Liver (tissue), 3 donors: Measurements from ENCODE around the gene DLK2.

Experiments
- HNF4A ChIP-seq, 2 donors: conservative IDR thresholded peaks; 2 replicates each; pipeline ENCODE4 v1.6.1; 2016; ENCODE audit warnings: antibody characterized with exemption in 2 of 2, mild to moderate bottlenecking in 2 of 2
- JUND ChIP-seq, 2 donors: IDR thresholded peaks; 2 replicates each; pipeline ENCODE4 v1.6.1; 2016; ENCODE audit warnings: antibody characterized with exemption in 2 of 2
- RAD21 ChIP-seq, 2 donors: IDR thresholded peaks; 2 replicates each; pipeline ENCODE4 v1.6.1; 2016; ENCODE audit warnings: antibody characterized with exemption in 2 of 2, mild to moderate bottlenecking in 2 of 2
- YY1 ChIP-seq: IDR thresholded peaks from 2 replicates; pipeline ENCODE4 v1.6.1; 2016; ENCODE audit warnings: antibody characterized with exemption, mild to moderate bottlenecking
- TF ChIP-seq, protein P1 (sequence below): IDR thresholded peaks from 2 replicates; pipeline ENCODE4 v1.6.1; 2016; ENCODE audit warnings: antibody characterized with exemption
- TF ChIP-seq, protein P2 (sequence below): fragments of 150-350 bp; IDR thresholded peaks from 2 replicates; pipeline ENCODE4 v1.5.1; 2017; ENCODE audit warnings: improper control_type of control experiment, low read depth, low read length; ENCODE audit not compliant: missing input control
- TF ChIP-seq, protein P3 (sequence below): IDR thresholded peaks from 2 replicates; pipeline ENCODE4 v1.6.1; 2016; ENCODE audit warnings: antibody characterized with exemption
- TF ChIP-seq, protein P4 (sequence below): IDR thresholded peaks from 2 replicates; pipeline ENCODE4 v1.6.1; 2016; ENCODE audit warnings: antibody characterized with exemption, mild to moderate bottlenecking
- donor health status: healthy.
- donor health status: healthy.

DNA sequence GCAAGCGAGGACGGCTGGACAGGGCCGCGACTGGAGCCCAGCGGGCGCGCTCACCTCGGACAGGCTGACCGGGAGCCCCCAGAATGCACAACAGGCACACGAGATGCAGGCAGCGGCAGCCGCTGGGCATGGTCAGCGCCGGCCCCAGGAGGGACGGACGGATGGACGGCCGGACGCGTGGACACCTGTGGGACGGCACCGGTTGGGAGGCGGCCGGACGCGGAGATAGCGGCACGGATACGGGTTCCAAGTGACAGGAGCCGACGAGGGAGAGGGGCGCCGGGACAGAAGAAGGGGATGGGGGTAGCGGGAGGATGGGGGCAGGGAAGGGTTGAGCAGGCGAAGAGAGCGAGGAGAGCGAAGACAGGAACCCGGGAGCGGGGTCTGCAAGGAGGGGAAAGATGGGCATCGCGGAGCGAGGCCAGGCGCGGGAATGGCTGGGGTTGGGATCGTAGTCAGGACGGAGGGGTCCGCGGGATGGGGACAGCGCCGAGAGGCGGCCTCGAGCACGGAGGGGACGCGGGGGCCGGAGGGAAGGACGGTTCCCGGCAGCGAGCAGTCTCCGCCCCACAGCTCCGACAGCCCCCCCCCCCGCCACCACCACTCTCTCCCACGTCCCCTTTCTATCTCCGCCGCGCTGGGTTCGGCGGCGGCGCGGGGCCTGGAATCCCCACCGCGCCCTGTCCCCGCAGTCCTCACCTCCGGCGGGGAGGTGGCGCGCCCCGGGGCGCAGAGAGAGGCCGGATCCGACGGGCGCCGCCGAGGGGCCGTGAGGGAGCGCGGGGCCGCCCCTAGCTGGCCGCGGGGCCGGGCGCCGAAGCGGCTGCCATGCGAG lies 435 bp downstream of the DLK2 start:
- TF ChIP-seq RAD21 (IDR thresholded peaks at IDR 0.05) (no peak), YY1 (no peak), HNF4A (conservative IDR thresholded peaks at IDR 0.05) (no peak), JUND (IDR thresholded peaks at IDR 0.05) (no peak)
- TF ChIP-seq, protein P1, sequence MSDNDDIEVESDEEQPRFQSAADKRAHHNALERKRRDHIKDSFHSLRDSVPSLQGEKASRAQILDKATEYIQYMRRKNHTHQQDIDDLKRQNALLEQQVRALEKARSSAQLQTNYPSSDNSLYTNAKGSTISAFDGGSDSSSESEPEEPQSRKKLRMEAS, result no peak
- TF ChIP-seq, protein P2, sequence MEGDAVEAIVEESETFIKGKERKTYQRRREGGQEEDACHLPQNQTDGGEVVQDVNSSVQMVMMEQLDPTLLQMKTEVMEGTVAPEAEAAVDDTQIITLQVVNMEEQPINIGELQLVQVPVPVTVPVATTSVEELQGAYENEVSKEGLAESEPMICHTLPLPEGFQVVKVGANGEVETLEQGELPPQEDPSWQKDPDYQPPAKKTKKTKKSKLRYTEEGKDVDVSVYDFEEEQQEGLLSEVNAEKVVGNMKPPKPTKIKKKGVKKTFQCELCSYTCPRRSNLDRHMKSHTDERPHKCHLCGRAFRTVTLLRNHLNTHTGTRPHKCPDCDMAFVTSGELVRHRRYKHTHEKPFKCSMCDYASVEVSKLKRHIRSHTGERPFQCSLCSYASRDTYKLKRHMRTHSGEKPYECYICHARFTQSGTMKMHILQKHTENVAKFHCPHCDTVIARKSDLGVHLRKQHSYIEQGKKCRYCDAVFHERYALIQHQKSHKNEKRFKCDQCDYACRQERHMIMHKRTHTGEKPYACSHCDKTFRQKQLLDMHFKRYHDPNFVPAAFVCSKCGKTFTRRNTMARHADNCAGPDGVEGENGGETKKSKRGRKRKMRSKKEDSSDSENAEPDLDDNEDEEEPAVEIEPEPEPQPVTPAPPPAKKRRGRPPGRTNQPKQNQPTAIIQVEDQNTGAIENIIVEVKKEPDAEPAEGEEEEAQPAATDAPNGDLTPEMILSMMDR, result no peak
- TF ChIP-seq, protein P3, sequence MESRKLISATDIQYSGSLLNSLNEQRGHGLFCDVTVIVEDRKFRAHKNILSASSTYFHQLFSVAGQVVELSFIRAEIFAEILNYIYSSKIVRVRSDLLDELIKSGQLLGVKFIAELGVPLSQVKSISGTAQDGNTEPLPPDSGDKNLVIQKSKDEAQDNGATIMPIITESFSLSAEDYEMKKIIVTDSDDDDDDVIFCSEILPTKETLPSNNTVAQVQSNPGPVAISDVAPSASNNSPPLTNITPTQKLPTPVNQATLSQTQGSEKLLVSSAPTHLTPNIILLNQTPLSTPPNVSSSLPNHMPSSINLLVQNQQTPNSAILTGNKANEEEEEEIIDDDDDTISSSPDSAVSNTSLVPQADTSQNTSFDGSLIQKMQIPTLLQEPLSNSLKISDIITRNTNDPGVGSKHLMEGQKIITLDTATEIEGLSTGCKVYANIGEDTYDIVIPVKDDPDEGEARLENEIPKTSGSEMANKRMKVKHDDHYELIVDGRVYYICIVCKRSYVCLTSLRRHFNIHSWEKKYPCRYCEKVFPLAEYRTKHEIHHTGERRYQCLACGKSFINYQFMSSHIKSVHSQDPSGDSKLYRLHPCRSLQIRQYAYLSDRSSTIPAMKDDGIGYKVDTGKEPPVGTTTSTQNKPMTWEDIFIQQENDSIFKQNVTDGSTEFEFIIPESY, result no peak
- TF ChIP-seq, protein P4, sequence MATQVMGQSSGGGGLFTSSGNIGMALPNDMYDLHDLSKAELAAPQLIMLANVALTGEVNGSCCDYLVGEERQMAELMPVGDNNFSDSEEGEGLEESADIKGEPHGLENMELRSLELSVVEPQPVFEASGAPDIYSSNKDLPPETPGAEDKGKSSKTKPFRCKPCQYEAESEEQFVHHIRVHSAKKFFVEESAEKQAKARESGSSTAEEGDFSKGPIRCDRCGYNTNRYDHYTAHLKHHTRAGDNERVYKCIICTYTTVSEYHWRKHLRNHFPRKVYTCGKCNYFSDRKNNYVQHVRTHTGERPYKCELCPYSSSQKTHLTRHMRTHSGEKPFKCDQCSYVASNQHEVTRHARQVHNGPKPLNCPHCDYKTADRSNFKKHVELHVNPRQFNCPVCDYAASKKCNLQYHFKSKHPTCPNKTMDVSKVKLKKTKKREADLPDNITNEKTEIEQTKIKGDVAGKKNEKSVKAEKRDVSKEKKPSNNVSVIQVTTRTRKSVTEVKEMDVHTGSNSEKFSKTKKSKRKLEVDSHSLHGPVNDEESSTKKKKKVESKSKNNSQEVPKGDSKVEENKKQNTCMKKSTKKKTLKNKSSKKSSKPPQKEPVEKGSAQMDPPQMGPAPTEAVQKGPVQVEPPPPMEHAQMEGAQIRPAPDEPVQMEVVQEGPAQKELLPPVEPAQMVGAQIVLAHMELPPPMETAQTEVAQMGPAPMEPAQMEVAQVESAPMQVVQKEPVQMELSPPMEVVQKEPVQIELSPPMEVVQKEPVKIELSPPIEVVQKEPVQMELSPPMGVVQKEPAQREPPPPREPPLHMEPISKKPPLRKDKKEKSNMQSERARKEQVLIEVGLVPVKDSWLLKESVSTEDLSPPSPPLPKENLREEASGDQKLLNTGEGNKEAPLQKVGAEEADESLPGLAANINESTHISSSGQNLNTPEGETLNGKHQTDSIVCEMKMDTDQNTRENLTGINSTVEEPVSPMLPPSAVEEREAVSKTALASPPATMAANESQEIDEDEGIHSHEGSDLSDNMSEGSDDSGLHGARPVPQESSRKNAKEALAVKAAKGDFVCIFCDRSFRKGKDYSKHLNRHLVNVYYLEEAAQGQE, result no peak
